ENCODE results near the gene AKAP1. TPM values are rescaled to one million over a fixed set of nuclear protein-coding genes. Genes with fewer than 3 reads are reported as not detected.

Gene AKAP1
- total and polyA plus RNA-seq, 9 of the 15 experiments (the other 6 are each of a cell fraction or from before 2014, with no cell fraction given) = 12.9 to 63.8 (median 36.4) TPM

GRCh38 chr17:57107498-57108101 lies 22.6 kb downstream of the AKAP1 start (continued):
- TF ChIP-seq EGR1 (conservative IDR thresholded peaks at IDR 0.05) (peak; percentile 62), ZNF253 (CRISPR knock-in tag; conservative IDR thresholded peaks at IDR 0.05) (no peak), JUNB (CRISPR knock-in tag; conservative IDR thresholded peaks at IDR 0.05) (no peak), YY1 (IDR thresholded peaks at IDR 0.05; ENCODE audit: borderline replicate concordance in 1 of 3, control insufficient read depth in 1 of 3, extremely low read depth in 1 of 3, insufficient read depth in 3 of 3, insufficient read length in 1 of 3, insufficient replicate concordance in 2 of 3, low read depth in 1 of 3, low read length in 2 of 3) (peak in 2 of 3 experiments; percentile 57 to 84), PURB (CRISPR knock-in tag; IDR thresholded peaks at IDR 0.05; ENCODE audit: low read depth) (no peak), ATF3 (IDR thresholded peaks at IDR 0.05) (peak; percentile 50), ATF3 (CRISPR knock-in tag; conservative IDR thresholded peaks at IDR 0.05) (no peak), CBFA2T3 (IDR thresholded peaks at IDR 0.05) (peak; percentile 53), TCFL5 (CRISPR knock-in tag; conservative IDR thresholded peaks at IDR 0.05) (no peak), ZNF707 (CRISPR knock-in tag; conservative IDR thresholded peaks at IDR 0.05) (no peak), JUND (IDR thresholded peaks at IDR 0.05; ENCODE audit: borderline replicate concordance, low read depth, low read length) (0 out of 2 replicates have a peak, but pooled peaks have one; percentile 2), JUND (tag; IDR thresholded peaks at IDR 0.05; ENCODE audit: borderline replicate concordance, low read depth, low read length) (no peak), HOXB6 (CRISPR knock-in tag; IDR thresholded peaks at IDR 0.05; ENCODE audit: borderline replicate concordance) (no peak), SMARCB1 (IDR thresholded peaks at IDR 0.05; ENCODE audit: insufficient read length, low read depth) (no peak), ZMIZ1 (IDR thresholded peaks at IDR 0.05; ENCODE audit: low read depth in 2 of 2, low read length in 2 of 2) (no peak), RBM34 (IDR thresholded peaks at IDR 0.05; ENCODE audit: borderline replicate concordance, insufficient read depth, low read length) (no peak), STAG1 (CRISPR knock-in tag; IDR thresholded peaks at IDR 0.05; ENCODE audit: borderline replicate concordance) (no peak), KAT8 (IDR thresholded peaks at IDR 0.05; ENCODE audit: low read depth) (no peak), TCF3 (CRISPR knock-in tag; IDR thresholded peaks at IDR 0.05) (no peak), DPF2 (IDR thresholded peaks at IDR 0.05) (peak; percentile 57; the same call in 1 of the 2 replicates)
- TF ChIP-seq, protein P1, sequence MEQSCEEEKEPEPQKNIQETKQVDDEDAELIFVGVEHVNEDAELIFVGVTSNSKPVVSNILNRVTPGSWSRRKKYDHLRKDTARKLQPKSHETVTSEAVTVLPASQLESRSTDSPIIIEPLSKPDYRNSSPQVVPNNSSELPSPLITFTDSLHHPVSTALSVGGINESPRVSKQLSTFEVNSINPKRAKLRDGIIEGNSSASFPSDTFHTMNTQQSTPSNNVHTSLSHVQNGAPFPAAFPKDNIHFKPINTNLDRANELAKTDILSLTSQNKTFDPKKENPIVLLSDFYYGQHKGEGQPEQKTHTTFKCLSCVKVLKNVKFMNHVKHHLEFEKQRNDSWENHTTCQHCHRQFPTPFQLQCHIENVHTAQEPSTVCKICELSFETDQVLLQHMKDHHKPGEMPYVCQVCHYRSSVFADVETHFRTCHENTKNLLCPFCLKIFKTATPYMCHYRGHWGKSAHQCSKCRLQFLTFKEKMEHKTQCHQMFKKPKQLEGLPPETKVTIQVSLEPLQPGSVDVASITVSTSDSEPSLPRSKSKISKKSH (CRISPR knock-in tag; IDR thresholded peaks at IDR 0.05) = no peak

Data from K562 (cell line).